NCI-H774 (cell line): ENCODE results near the gene CXCL5.
A peak's percentile ranks its signal among the peaks of the same experiment; 100 is the strongest.

Experiments
- DNase-seq: peaks from one replicate; lab custom pipeline; 2025; lab: John Stamatoyannopoulos, UW

CXCL5 gene

GRCh38 chr4:73998040-73999011 lies at the start of gene CXCL5:
Gene CXCL5 (minus strand): TSS chr4:73998677. CDS start chr4:73998581, 96 bp downstream.
- DNase-seq = no peak

- no peak for DNase-seq
Measured at GRCh38 chr4:74047152-74047551, 48.7 kb upstream of the CXCL5 start.

- no peak for DNase-seq
Measured at GRCh38 chr4:74045772-74046171, 47.3 kb upstream of the CXCL5 start.

GRCh38 chr4:74045247-74045646 lies 46.8 kb upstream of the CXCL5 start:
- no peak for DNase-seq

GRCh38 chr4:74044677-74045076 lies 46.2 kb upstream of the CXCL5 start:
- DNase-seq = no peak

GRCh38 chr4:74042681-74043080 lies 44.2 kb upstream of the CXCL5 start:
- no peak for DNase-seq

- DNase-seq = no peak
Measured at GRCh38 chr4:74041418-74041817, 42.9 kb upstream of the CXCL5 start.

GRCh38 chr4:74039315-74039763 lies 40.9 kb upstream of the CXCL5 start:
- DNase-seq = no peak

- peak; percentile 9 for DNase-seq
Measured at GRCh38 chr4:74038425-74039314, 40.2 kb upstream of the CXCL5 start, which contains the start of gene CXCL3. Gene CXCL3 (minus strand): TSS chr4:74038689. CDS start chr4:74038611, 78 bp downstream.

GRCh38 chr4:74038086-74038424 lies 39.6 kb upstream of the CXCL5 start:
- no peak for DNase-seq

- no peak for DNase-seq
Measured at GRCh38 chr4:74037076-74037955, 38.8 kb upstream of the CXCL5 start.

- no peak for DNase-seq
Measured at GRCh38 chr4:74033739-74034138, 35.3 kb upstream of the CXCL5 start.

- no peak for DNase-seq
Measured at GRCh38 chr4:74032064-74032463, 33.6 kb upstream of the CXCL5 start.

GRCh38 chr4:74031576-74031975 lies 33.1 kb upstream of the CXCL5 start:
- DNase-seq = no peak

GRCh38 chr4:74030285-74030684 lies 31.8 kb upstream of the CXCL5 start:
- no peak for DNase-seq

GRCh38 chr4:74028504-74028903 lies 30.0 kb upstream of the CXCL5 start:
- no peak for DNase-seq

- no peak for DNase-seq
Measured at GRCh38 chr4:74023709-74024108, 25.2 kb upstream of the CXCL5 start.

GRCh38 chr4:74021601-74022000 lies 23.1 kb upstream of the CXCL5 start:
- no peak for DNase-seq

GRCh38 chr4:74018771-74019170 lies 20.3 kb upstream of the CXCL5 start:
- no peak for DNase-seq

- DNase-seq = no peak
Measured at GRCh38 chr4:74018116-74018515, 19.6 kb upstream of the CXCL5 start.

GRCh38 chr4:74016068-74016467 lies 17.6 kb upstream of the CXCL5 start:
- DNase-seq = no peak
